GM19099 (cell line): ENCODE measurements around the gene CNTROB.

Experiments
- POLR2A ChIP-seq: IDR thresholded peaks from 3 replicates; pipeline ENCODE4 v1.6.1; 2011; ENCODE audit warnings: low read depth; ENCODE audit not compliant: insufficient read length; ENCODE audit errors: extremely low read depth

CNTROB gene

DNA sequence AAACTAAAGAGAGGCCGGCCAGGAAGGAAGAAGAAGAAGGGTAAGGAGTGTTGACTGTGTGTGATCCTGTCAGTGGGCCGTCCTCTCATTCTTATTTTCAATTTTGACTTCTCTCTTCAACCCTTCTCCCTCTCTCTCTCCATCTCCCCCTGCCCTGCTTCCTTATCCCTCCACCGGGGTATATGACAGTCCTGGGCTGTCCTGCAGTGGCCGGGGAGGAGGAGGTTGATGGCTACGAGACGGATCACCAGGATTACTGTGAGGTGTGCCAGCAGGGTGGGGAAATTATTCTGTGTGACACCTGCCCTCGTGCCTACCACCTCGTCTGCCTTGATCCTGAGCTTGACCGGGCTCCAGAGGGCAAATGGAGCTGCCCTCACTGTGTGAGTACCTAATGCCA, 37.8 kb upstream of the CNTROB start:
- no peak for TF ChIP-seq POLR2A

DNA sequence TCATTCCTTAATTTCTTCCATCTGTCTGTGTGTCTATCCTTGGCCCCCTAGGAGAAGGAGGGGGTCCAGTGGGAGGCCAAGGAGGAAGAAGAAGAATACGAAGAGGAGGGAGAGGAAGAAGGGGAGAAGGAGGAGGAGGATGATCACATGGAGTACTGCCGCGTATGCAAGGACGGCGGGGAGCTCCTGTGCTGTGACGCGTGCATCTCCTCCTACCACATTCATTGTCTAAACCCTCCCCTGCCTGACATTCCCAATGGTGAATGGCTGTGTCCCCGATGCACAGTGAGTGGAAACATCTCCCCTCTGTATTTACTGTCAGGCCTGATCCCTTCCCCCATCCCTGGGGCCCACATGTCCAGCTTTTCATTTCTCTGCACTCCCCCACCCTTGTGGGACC, 37.1 kb upstream of the CNTROB start:
- no peak for TF ChIP-seq POLR2A

DNA sequence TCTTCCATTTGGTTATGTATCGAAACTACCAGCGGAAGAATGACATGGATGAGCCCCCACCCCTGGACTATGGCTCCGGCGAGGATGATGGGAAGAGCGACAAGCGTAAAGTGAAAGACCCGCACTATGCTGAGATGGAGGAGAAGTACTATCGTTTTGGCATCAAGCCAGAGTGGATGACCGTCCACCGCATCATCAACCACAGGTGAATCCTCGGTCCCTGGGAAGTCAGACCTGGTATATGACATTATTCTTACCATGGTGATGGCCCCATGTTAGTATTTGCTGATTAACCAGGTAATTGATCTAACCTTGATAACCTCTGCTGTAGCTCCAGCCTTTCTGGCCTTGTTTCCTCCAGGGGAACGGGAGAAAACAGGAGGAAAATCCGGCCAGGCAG, 34.9 kb upstream of the CNTROB start:
- no peak for TF ChIP-seq POLR2A

DNA sequence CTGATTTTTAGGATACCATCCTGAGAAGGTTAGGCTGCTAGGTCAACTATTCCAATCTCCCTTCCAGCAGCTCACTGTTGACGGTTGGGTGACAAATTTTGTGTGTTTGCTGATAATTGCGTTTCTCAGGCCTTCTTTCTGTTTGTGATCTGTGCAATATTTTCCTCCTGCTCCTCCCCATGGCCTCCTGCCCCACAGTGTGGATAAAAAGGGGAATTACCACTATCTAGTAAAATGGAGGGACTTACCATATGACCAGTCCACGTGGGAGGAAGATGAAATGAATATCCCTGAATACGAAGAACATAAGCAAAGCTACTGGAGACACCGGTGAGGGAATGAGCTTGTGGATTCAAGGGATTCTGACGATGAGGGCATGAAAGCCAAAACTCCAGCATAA, 34.2 kb upstream of the CNTROB start:
- no peak for TF ChIP-seq POLR2A

DNA sequence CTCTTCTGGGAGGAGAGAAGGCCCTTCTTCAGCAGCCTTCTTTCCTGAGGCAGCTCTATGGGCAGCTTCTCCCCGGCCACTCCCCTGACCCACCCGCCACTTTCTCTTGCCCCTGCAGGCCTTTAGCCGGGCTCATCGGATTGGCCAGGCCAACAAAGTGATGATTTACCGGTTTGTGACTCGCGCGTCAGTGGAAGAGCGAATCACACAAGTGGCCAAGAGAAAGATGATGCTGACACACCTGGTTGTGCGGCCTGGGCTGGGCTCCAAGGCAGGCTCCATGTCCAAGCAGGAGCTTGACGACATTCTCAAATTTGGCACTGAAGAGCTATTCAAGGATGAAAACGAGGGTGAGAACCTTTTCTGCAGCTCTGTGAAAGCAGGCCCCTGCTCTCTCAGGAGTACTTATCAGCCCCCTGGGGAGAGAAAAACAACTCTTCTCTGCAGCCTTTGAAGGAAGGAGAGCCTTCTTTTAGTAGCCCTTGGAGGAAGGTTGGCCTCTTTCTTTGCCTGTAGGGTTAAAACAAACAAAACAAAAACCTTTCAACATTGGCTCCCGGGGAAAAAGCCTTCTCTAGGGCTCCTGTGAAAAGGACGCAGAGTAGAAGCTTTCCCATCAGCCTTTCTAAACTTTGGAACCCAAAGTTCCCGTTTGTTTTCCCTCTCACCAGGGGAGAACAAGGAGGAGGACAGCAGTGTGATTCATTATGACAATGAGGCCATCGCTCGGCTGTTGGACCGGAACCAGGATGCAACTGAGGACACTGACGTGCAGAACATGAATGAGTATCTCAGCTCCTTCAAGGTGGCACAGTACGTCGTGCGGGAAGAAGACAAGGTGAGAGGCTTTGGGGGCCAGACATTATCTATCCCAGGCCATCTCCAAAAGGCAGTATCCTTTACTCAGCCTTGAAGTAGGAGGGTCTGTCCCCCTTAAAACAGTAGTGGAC, 28.6 kb upstream of the CNTROB start:
- no peak for TF ChIP-seq POLR2A

DNA sequence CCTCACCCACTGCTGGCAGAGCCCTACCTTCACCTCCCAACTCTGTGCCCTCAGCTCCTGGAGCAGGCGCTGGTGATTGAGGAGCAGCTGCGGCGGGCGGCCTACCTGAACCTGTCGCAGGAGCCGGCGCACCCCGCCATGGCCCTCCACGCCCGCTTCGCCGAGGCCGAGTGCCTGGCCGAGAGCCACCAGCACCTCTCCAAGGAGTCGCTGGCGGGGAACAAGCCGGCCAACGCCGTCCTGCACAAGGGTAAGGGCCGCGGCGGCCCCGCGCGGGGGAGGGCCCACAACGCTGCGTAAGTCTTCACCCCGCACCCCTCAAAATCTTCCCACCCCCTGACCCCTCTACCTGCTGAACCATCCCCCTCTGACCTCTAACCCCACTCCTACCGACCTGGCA, 22.9 kb upstream of the CNTROB start:
- TF ChIP-seq POLR2A = no peak

DNA sequence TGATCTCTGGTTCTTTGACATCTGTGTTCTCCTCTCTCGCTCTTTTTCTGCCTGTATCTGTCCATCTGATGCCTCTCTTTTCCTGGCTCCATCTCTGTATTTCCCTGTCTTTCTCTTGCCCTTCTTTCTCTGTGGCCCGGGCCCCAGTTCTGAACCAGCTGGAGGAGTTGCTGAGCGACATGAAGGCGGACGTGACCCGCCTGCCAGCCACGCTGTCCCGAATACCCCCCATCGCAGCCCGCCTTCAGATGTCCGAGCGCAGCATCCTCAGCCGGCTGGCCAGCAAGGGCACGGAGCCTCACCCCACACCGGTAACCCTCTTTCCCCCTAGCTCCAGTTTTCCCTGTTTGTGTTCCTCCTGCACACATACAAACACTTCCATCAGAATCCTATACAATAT, 21.7 kb upstream of the CNTROB start:
- TF ChIP-seq POLR2A = no peak

DNA sequence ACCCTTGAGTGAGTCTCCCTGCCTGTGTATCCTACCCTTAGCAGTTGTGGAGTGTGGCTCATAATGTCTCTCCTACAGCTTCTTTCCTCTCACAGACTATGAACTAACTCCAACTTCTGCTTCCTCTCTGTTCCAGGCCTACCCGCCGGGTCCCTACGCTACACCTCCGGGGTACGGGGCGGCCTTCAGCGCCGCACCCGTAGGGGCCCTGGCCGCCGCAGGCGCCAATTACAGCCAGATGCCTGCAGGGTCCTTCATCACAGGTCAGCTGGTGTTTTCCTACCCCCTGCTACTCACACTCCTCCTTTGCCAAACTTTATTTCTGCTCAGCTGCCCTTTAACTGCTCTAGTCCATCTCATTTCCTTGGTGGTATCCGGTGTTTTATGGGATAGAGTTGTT, 21.3 kb upstream of the CNTROB start:
- no peak for TF ChIP-seq POLR2A

DNA sequence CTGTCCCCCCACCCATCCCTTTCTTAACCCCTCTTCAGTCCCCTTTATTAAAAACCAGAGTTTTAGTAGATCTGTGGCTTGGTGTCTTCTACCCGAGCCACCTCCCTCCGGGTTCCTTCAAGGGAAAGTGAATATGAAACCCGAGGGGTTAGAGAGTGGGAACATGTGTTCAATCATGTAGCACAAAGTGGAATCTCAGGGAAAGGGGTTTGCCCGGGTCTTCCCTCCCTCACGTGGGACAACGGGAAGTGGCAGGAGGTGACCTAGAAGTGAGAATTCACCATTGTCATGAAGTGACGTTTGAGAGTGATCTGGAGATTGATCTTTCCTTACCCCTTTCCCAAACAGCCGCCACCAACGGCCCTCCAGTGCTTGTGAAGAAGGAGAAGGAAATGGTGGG, 20.9 kb upstream of the CNTROB start:
- no peak for TF ChIP-seq POLR2A

DNA sequence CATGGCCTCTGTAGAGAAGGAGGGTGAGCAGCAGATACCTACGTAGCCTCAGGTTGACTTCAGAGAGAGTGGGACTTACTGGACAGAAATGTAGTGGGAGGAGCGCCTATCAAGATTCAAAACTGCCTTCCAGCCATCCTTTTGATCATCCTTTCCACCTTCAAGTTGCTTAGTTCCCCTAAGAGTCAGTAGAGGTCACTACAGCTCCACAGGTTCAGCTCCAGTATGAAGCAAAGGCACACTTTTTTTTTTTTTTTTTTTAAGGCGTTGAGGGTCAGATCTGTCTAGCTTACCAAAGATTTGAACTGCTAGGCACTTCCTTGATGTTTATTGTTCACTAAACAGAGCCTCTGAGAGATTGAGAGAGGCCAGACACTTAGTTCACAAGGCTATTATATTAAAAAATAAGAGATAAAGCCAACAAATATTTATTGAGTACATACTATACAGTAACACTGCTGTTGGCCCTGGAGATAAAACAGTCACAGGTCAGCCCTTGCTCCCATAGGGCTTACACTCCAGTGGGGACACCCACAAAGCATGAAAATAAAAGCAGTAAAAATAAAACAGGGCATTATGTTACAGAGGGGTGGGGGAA, 19.0 kb upstream of the CNTROB start:
- TF ChIP-seq POLR2A = no peak

DNA sequence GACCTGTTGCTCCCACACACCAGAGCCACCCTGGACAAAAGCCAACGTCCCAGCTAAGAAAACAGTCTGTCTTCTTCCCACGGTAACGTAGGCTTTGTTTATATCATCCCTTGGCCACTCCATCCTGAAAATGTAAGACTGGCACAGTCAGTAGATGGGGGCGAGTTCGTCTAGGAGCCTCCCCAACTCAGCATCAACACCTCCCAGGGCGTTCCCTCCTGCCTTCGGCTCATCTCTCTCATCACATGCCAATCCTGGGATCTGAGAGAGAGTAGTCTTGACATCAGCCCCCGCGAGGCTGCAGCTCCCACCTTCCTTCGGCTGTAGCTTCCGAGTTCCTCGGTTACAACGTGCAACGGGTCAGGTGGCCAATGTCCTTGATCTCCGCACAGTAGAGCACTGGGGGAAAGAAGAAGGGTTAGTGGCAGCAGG, 16.8 kb upstream of the CNTROB start:
- no peak for TF ChIP-seq POLR2A

DNA sequence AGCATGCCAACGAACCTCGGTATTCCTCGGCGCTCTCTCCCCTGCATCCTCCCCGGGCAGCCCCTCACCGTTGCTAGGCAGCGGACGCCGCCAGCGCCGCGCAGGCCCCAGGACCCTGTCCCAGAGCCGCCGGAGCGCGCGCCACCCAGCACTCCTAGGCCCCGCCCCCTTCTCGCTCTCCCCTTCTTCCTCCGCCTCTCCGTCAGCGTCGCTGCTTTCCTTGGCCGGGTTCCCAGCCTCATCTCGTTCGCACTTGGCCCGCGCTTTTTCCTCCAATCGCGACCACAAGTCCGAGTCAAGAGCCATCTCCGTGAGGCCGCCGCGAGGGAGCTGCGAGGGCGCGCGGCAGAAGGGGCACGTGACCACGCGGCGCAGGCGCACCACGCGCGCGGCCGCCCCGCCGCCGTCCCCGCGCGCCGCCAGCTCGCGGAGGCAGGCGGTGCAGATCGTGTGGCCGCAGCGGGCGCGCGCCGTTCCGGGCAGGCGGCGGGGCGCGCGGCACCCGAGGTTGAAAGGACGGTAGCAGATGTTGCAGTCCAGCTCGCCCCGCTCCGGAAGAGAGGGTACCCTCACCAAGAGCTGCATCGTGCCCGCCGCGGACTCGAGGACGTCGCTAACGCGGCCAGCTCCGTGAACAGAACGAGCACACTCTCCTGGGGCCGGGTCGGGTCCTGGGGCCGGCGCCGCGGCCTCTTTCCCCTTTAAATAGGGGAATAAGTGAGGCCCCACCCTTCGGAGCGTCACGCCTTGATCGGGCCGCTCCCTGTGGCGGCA, 16.2 kb upstream of the CNTROB start, which contains the start of gene RNF227:
Gene RNF227 (minus strand): TSS at position 679 of the 774 bp plus-strand sequence. CDS start 94 bp downstream, at position 585.
- peak; percentile 71 for TF ChIP-seq POLR2A

DNA sequence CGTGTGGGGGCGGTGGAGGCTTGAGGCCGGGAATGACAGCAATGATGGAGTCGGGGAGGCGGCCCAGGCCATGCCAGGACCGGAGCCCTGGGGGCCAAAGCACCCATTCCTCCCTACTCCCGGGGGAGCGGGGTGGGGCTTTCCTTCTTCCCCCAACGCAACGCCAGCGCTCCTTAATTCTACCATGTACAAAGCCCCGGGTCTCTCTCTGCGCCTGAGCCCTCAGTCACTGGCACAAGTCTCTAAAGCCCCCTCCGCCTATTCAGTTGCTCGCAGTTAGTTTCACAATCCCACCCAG, 15.7 kb upstream of the CNTROB start:
- no peak for TF ChIP-seq POLR2A

DNA sequence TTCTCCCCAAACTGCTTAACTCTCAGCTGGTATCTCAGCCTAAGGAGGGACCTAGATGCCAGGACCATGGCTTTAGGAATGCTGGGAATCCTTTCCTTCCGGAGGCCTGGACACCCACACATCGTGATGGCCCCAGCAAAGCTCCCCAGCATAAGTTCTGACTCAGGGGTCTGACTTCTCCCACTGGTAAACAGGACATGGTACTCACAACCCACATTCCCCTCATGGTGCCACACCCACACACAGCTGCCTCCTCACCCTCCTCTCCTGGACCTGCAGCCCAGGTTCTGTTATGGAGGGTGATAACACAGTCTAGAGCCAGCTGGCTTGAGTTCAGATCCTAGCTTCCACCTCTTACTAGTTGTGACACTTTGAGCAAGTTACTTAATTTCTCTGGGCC, 15.2 kb upstream of the CNTROB start:
- no peak for TF ChIP-seq POLR2A

DNA sequence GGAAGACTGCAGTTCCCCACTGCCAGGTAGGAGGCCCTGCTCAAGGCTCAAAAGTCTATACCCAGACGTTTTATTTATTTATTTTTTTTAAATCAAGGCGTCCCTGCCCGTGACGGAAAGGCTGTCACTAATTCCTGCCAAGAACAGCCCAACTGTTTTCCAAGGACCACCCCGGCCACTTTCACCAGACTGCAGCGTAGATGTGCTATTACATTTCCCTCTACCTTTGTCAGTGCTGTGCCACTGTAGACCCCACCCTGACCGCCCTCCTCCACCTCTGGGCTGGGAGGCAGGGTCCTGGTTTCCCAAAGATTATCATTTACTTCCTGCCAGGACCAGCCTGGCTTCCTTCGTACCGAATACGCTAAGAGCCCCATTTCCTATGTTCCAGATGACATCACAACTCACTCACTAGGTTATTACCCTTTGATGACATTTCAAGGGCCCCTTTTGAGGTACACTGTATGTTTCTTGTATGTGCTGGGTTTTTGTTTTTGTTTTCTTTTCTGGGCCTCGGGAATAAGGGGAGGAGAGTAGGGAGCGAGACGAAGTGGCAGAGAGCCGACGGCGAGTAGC, 9.6 kb upstream of the CNTROB start:
- no peak for TF ChIP-seq POLR2A
